GM12801 (cell line): Measurements from ENCODE around the gene NCAM1.

Source experiments
- CTCF ChIP-seq: IDR thresholded peaks from one replicate; pipeline ENCODE4 v1.5.1; 2011; ENCODE audit warnings: control low read depth; ENCODE audit not compliant: insufficient read length; ENCODE audit errors: extremely low read depth

The NCAM1 gene

DNA sequence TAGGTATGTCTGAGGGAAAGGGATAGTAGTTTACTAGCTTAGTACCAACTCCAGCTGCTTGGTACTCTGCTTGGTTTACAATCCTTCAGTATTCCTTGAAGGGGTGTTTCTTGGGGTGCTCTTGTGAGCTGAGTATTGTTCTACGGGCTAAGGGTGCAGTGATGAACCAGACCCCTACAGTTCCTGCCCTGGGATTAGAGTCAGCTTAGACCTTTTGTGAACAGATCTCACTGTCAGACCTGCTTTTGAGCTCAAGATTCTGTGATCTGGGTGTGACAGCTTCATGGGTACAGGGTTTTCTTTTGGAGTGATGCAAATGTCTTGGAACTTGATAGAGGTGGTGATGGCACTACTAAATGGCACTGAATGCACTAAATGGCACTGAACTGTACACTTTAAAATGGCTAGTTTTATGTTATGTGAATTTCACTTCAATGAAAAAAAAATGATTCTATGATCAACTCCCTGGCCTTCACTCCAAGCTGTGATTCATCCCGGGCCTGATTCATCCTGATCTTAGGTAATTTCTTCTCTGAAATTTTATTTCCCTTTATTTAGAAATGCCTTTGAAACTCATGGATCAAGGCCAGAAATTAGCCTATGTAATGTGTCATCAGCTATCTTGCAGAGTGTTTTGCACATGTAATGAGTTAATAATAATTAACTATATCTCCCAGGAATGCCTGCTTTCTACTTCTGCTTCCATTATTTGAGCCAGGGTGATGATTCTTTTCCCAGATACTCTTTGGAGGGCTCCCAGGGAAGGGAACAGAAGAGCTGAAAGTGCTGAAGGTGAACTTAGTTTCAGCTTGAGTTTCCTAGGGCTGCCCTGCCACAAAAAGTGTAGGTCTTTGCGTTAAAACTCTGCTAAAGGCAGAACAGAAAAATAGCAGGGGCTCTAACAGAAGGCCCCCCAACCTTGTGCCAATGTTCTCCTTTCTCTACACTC is 87.9 kb downstream of the NCAM1 start:
- TF ChIP-seq CTCF, result no peak

GRCh38 chr11:113057038-113057437 is 95.8 kb downstream of the NCAM1 start:
- no peak for TF ChIP-seq CTCF

DNA sequence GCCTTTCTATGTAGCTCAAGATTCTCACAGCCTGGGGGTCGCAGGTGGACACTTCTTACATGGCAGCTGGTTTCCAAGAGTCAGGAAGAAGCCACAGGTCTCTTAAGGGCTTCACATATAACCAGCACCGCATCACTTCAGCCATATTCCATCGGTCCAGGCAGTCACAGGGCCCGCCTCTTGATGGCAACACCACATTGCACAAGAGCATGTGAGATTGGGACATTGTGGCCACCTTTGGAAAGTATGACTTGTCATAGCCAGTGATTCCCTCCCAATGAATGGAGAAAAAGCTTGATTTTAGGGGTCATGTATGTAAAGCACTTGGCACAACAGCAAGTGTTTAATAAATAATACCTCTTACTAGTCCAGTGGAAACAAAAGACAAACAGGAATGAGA is 98.3 kb downstream of the NCAM1 start:
- TF ChIP-seq CTCF, result no peak

GRCh38 chr11:113065330-113065729 is 104.1 kb downstream of the NCAM1 start:
- no peak for TF ChIP-seq CTCF

GRCh38 chr11:113072237-113072858 is 111.1 kb downstream of the NCAM1 start:
- no peak for TF ChIP-seq CTCF

- TF ChIP-seq CTCF, result no peak
These were observed 112.2 kb downstream of the NCAM1 start for GRCh38 chr11:113073290-113073953.

DNA sequence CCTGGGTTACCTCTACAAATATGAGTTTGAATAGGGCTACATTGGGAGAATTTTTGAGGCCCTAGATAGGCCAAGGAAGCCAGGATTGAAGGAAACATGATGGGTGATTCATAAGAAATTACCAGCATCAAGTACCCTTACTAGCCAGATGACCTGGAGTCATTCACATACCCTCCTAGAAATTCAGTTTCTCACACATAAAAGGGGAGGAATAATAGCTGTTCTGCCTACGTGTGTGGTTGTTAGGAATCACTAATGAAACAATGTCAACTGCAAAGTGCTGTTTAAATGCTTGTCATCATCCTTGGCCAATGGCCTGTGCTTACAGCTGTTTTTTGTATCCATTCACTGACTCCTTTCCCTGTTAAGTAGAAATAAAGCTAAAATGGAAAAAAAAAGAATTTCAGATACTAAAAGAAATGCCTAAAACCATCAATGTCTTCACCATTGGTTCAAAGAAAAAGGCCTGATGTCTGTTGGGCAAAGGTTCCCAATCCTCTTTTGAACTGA is 114.4 kb downstream of the NCAM1 start:
- TF ChIP-seq CTCF, result no peak
